Naive B cell (primary cell): ENCODE results near the gene LRRC38. TPM values are rescaled to one million over a fixed set of nuclear protein-coding genes. Genes with fewer than 3 reads are reported as not detected.
A peak's percentile ranks its signal among the peaks of the same experiment; 100 is the strongest.
"Not testable (repeated sequence)": the region's sequence is repeated elsewhere in the genome, so short reads cannot be mapped to it uniquely, and the experiment has no call there.

Source experiments
- ATAC-seq, 2 donors: fragments of 150-1000 bp; cut with Tn5 transposase; 2 replicates each; pipeline ENCODE4 v1.10.0; 2021; ENCODE audit warnings: low read depth in 2 of 2, mild to moderate bottlenecking in 2 of 2, moderate library complexity in 2 of 2
- DNase-seq: peaks from one replicate; pipeline ENCODE4 v3.0.0; 2022
- H3K27ac Mint-ChIP-seq, 6 donors: one replicate each; pipeline ENCODE4 v1.8.0; 2020 to 2022; ENCODE audit warnings: mild to moderate bottlenecking in 6 of 6, mixed read lengths in 6 of 6, moderate library complexity in 5 of 6, inconsistent platforms in 2 of 6
- H3K27me3 Mint-ChIP-seq, 3 donors: one replicate each; pipeline ENCODE4 v1.8.0; 2021 to 2022; ENCODE audit warnings: mixed read lengths in 3 of 3, mild to moderate bottlenecking in 1 of 3
- H3K36me3 Mint-ChIP-seq, 2 donors: one replicate each; pipeline ENCODE4 v1.8.0; 2020 to 2022; ENCODE audit warnings: mixed read lengths in 2 of 2, inconsistent platforms in 1 of 2, mild to moderate bottlenecking in 1 of 2
- H3K4me1 Mint-ChIP-seq, 3 donors: one replicate each; pipeline ENCODE4 v1.8.0; 2020 to 2022; ENCODE audit warnings: mixed read lengths in 3 of 3, inconsistent platforms in 1 of 3, mild to moderate bottlenecking in 1 of 3, moderate library complexity in 1 of 3
- H3K4me3 Mint-ChIP-seq, 8 donors: one replicate each; pipeline ENCODE4 v1.8.0; 2020 to 2022; ENCODE audit warnings: mild to moderate bottlenecking in 8 of 8, mixed read lengths in 8 of 8, moderate library complexity in 8 of 8, inconsistent platforms in 2 of 8
- H3K9me3 Mint-ChIP-seq, 7 donors: one replicate each; pipeline ENCODE4 v1.8.0; 2020 to 2022; ENCODE audit warnings: mixed read lengths in 7 of 7, mild to moderate bottlenecking in 5 of 7, inconsistent platforms in 2 of 7, moderate library complexity in 1 of 7
- polyA plus RNA-seq, 6 donors: library from polyadenylated mRNA; unstranded; fragments of 300-500 nt; fragmentation: Illumina TruSeq; gene quantifications; one replicate each; pipeline ENCODE4 v1.2.3, GENCODE V29; 2021; ENCODE audit warnings: low read depth in 6 of 6

LRRC38 gene, protein sequence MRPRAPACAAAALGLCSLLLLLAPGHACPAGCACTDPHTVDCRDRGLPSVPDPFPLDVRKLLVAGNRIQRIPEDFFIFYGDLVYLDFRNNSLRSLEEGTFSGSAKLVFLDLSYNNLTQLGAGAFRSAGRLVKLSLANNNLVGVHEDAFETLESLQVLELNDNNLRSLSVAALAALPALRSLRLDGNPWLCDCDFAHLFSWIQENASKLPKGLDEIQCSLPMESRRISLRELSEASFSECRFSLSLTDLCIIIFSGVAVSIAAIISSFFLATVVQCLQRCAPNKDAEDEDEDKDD
- not detected for polyA plus RNA-seq

DNA sequence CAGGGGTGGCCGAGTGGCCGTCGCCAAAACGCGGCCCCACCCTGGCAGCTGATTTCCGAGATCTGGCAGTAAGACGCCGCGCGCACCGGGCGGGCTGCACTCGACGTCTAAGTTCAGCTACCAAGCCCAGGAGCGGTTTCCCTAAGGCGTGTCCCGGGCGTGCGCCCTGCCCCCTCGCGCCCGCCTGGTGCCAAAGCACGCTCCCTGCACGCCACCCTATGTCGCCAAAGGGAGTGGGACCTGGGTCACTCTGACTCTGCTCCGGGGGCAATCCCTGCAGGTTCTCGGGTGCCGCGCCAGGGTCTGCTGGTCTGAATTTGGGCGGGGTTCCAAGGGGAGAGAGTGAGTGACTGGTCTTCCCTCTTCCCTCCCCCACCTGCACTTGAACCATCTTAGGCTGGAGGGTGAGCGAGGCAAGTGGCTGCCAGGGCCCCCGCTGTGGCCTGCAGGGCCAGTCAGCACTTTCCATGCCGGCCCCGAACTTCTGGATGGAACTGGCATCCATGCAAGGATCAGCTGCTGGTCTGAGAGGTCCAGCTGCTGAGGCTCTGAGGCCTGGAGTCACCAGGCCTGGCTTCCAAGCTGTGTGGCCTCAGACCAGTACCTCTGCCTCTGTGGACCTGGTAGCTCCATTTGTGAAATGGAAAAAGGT, at the start of gene LRRC38:
Gene LRRC38, minus strand, starts transcription at position 109 of the 652 bp plus-strand sequence. CDS start 410 bp downstream, outside the sequence.
- ATAC-seq: no peak
- H3K27me3 Mint-ChIP-seq: peaks cover 29 to 75% (median 71%) of the 10 kb centered on the region in 3 donors
- peaks cover 0 to 2% (median 0%) of the 10 kb centered on the region in 3 donors for H3K4me1 Mint-ChIP-seq
- peak within 1 kb of the TSS in 2 of 8 donors; percentile 15 to 19 for H3K4me3 Mint-ChIP-seq
- no peak for DNase-seq
- peaks cover 0 to 9% (median under 1%) of the 10 kb centered on the region in 7 donors for H3K9me3 Mint-ChIP-seq
- peaks cover 0 to 2% of the 10 kb centered on the region in 2 donors for H3K36me3 Mint-ChIP-seq
- no peak within 1 kb of the TSS for H3K27ac Mint-ChIP-seq

DNA sequence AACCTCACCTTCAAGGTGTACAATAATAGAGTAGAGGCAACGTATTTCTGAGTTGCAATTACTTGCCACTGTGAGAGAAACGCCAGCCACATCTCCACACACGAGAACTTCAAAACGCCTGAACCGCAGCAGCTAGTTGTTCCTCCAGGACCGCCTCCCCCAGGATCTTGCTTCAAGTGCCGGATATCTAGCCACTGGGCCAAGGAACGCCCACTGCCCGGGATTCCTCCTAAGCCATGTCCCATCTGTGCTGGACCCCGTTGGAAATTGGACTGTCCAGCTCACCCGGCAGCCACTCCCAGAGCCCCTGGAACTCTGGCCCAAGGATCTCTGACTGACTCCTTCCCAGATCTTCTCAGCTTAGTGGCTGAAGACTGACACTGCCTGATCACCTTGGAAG, 49.2 kb upstream of the LRRC38 start:
- not testable (repeated sequence) for H3K36me3 Mint-ChIP-seq, DNase-seq, H3K4me3 Mint-ChIP-seq, H3K4me1 Mint-ChIP-seq, H3K27ac Mint-ChIP-seq, ATAC-seq, H3K9me3 Mint-ChIP-seq
- H3K27me3 Mint-ChIP-seq: peaks cover 4 to 23% (median 16%) of the 10 kb centered on the region in 3 donors

DNA sequence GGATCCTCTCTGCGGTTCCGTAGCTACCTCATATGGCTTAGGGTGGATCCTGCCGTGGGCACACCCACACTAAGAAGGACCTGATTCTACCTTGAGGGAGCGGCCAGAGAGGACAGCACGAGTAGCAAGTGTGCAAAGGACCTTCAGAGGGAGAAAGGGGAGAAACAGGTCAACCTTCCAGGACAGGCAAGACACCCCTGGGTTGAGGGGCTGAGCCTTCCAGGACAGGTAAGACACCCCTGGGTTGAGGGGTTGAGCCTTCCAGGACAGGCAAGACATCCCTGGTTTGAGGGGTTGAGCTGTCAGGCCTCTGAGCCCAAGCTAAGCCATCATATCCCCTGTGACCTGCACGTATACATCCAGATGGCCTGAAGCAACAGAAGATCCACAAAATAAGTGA, 46.7 kb upstream of the LRRC38 start:
- no peaks in the 10 kb centered on the region for H3K9me3 Mint-ChIP-seq
- no peaks in the 10 kb centered on the region for H3K4me1 Mint-ChIP-seq
- no peak overlapping the region for H3K27ac Mint-ChIP-seq
- peaks cover 4 to 23% (median 16%) of the 10 kb centered on the region in 3 donors for H3K27me3 Mint-ChIP-seq
- no peak overlapping the region for H3K4me3 Mint-ChIP-seq
- no peaks in the 10 kb centered on the region for H3K36me3 Mint-ChIP-seq
- DNase-seq (no peak), ATAC-seq (no peak)

DNA sequence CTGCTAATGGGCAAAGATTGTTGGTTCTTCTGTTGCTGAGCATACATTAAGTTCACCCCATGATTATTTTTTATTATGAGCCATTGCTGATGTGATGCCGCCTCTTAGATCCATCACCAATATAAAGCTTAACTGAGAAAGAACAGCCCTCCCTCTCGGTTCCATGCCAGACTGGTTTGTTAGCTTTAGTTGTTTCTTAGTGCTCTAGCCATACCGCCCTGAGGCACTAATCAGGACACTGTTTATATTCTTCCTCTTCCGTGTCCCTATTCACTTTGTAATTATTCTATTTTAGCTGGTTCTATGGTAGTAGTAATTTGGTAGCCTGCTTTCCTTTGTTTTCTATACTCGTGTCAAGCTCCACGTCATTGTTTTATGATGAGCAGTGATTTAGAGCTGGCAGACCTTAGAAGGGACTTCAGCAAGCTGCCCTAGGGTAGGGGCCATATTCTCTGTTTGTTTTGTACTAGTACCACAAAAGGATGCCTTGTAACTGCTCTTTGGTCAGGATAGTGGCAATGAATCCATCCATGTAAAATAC, 42.5 kb upstream of the LRRC38 start:
- DNase-seq (no peak), ATAC-seq (no peak)
- Mint-ChIP-seq H3K4me1 (no peaks in the 10 kb centered on the region), H3K36me3 (no peaks in the 10 kb centered on the region), H3K27me3 (peaks cover 0 to 16% (median 5%) of the 10 kb centered on the region in 3 donors), H3K27ac (no peak overlapping the region), H3K9me3 (no peaks in the 10 kb centered on the region), H3K4me3 (no peak overlapping the region)

DNA sequence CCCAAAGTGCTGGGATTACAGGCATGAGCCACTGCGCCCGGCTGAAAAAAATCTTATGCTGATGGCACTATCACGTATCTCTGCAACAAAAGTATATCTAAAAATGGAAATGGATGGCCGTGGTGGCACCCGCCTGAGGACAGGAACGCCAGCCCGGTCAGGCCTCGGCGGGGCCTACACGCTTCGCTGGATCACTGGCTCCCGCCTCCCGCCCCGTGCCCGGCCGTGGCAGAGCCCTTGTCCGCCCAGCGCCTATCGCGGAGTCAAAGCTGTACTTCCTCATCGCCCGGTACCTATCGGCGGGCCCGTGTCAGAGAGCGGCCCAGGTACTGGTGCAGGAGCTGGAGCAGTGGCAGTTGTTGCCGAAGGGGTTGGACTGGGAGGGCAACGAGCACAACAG, 41.0 kb upstream of the LRRC38 start:
- Mint-ChIP-seq H3K36me3 (no peaks in the 10 kb centered on the region), H3K27ac (no peak overlapping the region), H3K4me1 (no peaks in the 10 kb centered on the region), H3K27me3 (peaks cover 0 to 8% (median 0%) of the 10 kb centered on the region in 3 donors), H3K9me3 (no peaks in the 10 kb centered on the region), H3K4me3 (no peak overlapping the region)
- ATAC-seq (no peak), DNase-seq (no peak)

DNA sequence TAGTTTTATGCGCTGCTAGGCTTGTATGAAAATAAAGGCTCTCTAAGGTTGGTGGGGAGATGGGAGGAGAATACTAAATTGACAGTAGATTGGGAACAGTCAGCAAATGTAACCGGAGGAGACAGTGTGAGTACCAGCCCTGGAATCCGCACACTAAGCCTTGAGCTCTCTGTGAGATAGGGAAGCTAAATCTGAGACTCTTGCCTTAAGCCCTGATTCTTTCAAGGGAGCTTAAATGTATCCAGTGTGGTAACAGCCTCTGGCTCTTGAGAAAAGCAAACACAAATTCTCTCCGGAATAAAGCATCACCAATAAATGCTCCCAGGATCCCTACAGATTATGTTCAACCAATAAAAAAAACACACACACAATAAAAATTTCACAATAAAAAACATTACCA, 36.9 kb upstream of the LRRC38 start:
- Mint-ChIP-seq H3K36me3 (no peaks in the 10 kb centered on the region), H3K27me3 (peaks cover 18 to 26% (median 22%) of the 10 kb centered on the region in 3 donors), H3K4me1 (no peaks in the 10 kb centered on the region), H3K27ac (no peak overlapping the region), H3K9me3 (no peaks in the 10 kb centered on the region), H3K4me3 (no peak overlapping the region)
- no peak for DNase-seq
- ATAC-seq: no peak

DNA sequence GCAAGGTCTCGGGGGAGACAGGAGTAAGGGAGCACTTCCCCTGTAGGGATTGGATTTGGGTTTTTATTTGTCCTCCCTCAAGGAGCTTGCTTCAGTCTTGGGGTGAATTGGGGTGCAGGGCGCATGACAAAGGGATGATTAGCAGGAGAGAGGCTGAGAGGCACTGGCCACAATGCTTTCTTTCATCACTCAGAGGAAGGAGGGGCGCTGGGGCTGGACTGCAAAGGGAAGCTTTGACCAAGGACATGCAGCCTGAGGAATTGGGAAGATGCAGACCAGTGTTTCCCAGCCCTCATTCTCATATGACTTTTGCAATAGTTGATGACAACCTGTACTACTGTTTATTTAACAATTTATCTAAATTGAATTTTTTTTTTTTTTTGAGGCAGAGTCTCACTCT, 35.7 kb upstream of the LRRC38 start:
- Mint-ChIP-seq H3K4me3 (no peak overlapping the region), H3K27me3 (peaks cover 18 to 26% (median 22%) of the 10 kb centered on the region in 3 donors), H3K27ac (no peak overlapping the region), H3K4me1 (no peaks in the 10 kb centered on the region), H3K9me3 (no peaks in the 10 kb centered on the region), H3K36me3 (no peaks in the 10 kb centered on the region)
- ATAC-seq (no peak), DNase-seq (no peak)

DNA sequence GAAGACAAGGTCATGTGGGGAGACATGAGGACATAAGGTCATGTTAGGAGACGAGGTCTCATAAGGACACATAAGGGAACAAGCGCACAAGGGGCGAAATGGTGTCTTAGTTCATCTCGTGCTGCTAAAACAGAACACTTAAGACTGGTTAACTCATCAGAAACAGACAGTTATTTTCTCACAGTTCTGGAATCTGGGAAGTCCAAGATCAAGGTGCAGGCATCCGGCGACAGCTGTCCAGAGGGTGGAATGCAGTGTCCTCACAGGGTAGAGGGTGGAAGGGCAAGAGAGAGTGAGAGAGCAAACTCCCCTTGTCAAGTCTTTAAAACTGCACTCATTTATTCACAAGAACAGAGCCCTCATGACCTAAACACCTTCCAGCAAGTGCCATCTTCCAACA, 35.2 kb upstream of the LRRC38 start:
- no peak for ATAC-seq
- H3K4me1 Mint-ChIP-seq: no peaks in the 10 kb centered on the region
- H3K9me3 Mint-ChIP-seq: no peaks in the 10 kb centered on the region
- H3K27ac Mint-ChIP-seq: no peak overlapping the region
- peaks cover 18 to 26% (median 22%) of the 10 kb centered on the region in 3 donors for H3K27me3 Mint-ChIP-seq
- no peaks in the 10 kb centered on the region for H3K36me3 Mint-ChIP-seq
- H3K4me3 Mint-ChIP-seq: no peak overlapping the region
- DNase-seq: no peak

DNA sequence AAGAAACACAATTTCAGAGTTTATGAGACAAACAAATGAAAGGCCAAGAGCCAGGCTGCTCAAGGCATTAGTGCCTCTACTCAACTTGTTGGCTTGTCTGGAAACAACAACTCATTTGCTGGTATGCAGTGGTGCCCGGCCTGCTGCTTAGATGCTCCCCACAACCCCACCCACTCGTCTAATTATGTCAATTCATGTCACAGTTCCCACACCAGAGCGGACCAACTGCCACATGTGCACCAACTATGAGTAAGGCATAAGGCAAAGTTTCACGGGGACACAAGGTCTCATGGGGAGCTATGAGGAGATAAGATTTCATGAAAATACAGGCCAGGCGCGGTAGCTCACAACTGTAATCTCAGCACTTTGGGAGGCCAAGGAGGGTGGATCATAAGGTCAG, 34.5 kb upstream of the LRRC38 start:
- Mint-ChIP-seq H3K9me3 (no peaks in the 10 kb centered on the region), H3K4me3 (no peak overlapping the region), H3K27me3 (peaks cover 18 to 26% (median 22%) of the 10 kb centered on the region in 3 donors), H3K36me3 (no peaks in the 10 kb centered on the region), H3K4me1 (no peaks in the 10 kb centered on the region), H3K27ac (no peak overlapping the region)
- no peak for ATAC-seq
- DNase-seq: no peak

DNA sequence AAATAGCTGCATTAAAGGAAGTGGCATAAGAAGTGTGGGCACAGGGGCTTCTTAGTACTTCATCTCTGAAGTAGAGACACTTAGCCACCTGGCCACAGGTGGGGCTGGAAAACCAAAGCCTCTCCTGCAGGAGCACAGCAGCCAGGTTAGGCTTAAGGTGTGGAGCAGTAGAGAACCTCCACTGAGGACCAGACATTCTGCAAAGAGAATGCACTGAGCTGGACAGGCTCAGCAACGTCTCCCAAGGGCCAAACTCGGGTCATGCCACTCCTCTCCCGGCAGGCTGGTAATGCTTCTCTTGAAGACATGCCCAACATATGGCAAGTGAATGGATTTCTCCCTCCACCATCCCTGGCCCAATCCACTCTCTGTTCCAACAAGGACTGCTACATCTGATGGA, 33.0 kb upstream of the LRRC38 start:
- Mint-ChIP-seq H3K4me1 (peaks cover 0 to 2% (median 0%) of the 10 kb centered on the region in 3 donors), H3K9me3 (no peaks in the 10 kb centered on the region), H3K27me3 (peaks cover 18 to 23% (median 22%) of the 10 kb centered on the region in 3 donors), H3K4me3 (no peak overlapping the region), H3K36me3 (no peaks in the 10 kb centered on the region), H3K27ac (no peak overlapping the region)
- DNase-seq (no peak), ATAC-seq (no peak)

DNA sequence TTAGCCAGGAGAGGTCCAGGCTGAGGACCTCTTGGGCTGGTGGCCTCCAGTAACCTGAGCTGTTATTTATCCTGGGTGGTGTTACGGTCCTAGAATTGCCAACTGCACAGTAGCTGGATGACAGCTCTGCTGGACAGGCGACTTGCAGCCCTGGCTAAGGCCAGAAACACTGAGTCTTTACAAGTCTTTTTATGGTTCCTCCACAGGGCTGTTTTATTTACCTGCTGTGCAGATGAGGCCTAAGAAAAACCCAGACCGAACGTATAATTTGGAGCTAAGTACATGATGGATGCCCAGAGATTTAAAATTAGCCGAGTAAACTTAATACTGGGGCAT, 30.4 kb upstream of the LRRC38 start:
- Mint-ChIP-seq H3K27ac (peak overlapping the region in 1 of 6 donors; percentile 70), H3K36me3 (no peaks in the 10 kb centered on the region)

DNA sequence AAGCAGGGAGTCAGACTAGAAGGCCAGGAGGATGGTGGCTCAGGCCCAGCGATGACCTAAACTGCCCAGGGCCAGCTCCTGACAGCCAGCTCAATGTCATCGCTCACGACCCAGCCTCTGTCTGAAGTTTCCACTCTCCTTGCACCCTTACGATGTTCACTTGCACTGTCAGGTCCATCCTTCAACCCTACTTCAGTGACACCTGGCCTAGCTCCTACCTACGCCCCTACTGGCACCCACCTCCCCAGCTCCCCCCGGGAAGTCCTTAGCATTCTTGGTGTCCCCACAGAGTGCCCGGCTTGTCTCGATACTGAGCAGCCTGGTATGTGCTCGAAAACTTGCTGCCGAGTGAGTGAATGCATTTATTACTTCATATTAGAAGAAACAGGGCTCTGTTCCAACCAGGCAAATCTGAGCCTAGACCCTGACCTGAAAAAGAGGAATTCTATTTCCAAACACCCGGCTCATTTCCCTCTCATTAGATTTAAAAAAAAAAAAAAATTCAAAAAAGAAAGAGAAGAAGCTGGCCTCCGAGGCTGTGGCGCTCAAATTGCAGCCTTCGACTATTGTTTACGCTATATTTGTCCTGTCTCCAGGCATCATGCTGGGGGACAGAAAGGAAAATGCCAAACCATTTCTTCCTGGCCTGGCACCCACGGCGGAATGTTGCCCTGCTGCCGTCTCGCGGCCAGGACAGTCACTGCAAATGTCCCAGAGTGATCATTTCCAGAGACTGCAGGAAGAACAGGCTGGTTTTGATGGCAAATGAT, 29.8 kb upstream of the LRRC38 start:
- H3K27me3 Mint-ChIP-seq: peaks cover 17 to 23% (median 22%) of the 10 kb centered on the region in 3 donors

More for the DNA sequence above, 30.4 kb upstream of the LRRC38 start:
- ATAC-seq (no peak), DNase-seq (no peak)
- no peak overlapping the region for H3K4me3 Mint-ChIP-seq
- no peaks in the 10 kb centered on the region for H3K9me3 Mint-ChIP-seq
- peaks cover 0 to 2% (median 0%) of the 10 kb centered on the region in 3 donors for H3K4me1 Mint-ChIP-seq
- peaks cover 21 to 27% (median 22%) of the 10 kb centered on the region in 3 donors for H3K27me3 Mint-ChIP-seq

DNA sequence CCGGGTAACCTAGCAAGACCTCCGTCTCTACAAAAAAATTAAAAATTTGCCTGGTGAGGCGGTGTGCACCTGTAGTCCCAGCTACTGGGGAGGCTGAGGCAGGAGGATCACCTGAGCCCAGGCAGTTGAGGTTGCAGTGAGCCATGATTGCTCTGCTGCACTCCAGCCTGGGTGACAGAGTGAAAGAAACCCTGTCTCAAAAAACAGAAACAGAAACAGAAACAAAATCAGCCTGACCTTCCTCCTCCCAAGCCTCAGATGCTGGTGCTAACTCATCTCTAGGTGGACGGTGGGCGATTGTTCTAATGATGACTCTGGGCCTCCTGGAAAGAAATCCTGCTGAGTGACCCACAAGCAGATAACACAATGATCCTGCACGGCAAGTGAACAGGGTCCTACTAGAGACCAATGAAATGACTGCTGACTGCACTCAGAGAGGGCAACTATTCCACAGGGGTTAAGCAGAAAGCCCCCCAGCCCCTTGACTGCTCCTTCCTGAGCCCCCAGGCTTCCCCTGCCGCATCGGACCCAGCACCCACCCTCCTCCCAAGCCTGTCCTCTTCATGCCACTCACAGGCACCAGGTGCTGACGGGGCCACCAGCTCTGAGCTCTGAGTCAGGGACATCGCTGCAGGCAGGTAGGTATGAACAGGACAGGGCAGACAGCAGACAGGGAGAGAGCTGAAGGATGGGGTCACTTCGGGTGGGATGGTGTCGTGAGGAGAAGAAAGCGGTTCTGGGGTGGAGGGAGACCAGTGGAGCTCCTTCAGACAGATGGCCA, 27.8 kb upstream of the LRRC38 start:
- H3K4me1 Mint-ChIP-seq: peaks cover 0 to 2% (median 0%) of the 10 kb centered on the region in 3 donors
- no peak overlapping the region for H3K4me3 Mint-ChIP-seq
- H3K9me3 Mint-ChIP-seq: no peaks in the 10 kb centered on the region
- H3K27ac Mint-ChIP-seq: no peak overlapping the region
- no peaks in the 10 kb centered on the region for H3K36me3 Mint-ChIP-seq
- DNase-seq: no peak
- no peak for ATAC-seq
- H3K27me3 Mint-ChIP-seq: peaks cover 7 to 12% (median 11%) of the 10 kb centered on the region in 3 donors

More for the DNA sequence above, 29.8 kb upstream of the LRRC38 start:
- H3K9me3 Mint-ChIP-seq: no peaks in the 10 kb centered on the region
- no peak for DNase-seq
- H3K4me3 Mint-ChIP-seq: no peak overlapping the region
- no peak for ATAC-seq
- peaks cover 0 to 2% (median 0%) of the 10 kb centered on the region in 3 donors for H3K4me1 Mint-ChIP-seq
- H3K27ac Mint-ChIP-seq: peak overlapping the region in 1 of 6 donors; percentile 70
- H3K36me3 Mint-ChIP-seq: no peaks in the 10 kb centered on the region
